WTC11 (cell line): ENCODE data around the gene THAP2. TPM values are rescaled to one million over a fixed set of nuclear protein-coding genes. Genes with fewer than 3 reads are reported as not detected.

Experiments
- ATAC-seq: fragments of 200-7000 bp; cut with Tn5 transposase; 2 replicates; pipeline ENCODE4 v1.10.0; 2021; ENCODE audit warnings: mild to moderate bottlenecking, moderate library complexity
- CTCF ChIA-PET: fragments of 300-600 bp; sonication (Branson Sonifier 250); formaldehyde crosslinking; loops from one replicate; lab custom pipeline; 2021; ENCODE audit warnings: antibody characterized with exemption; lab: Charles Lee
- POLR2A ChIA-PET: fragments of 350-600 bp; sonication (Branson Sonifier 250); formaldehyde crosslinking; loops from one replicate; lab custom pipeline; 2021; ENCODE audit warnings: antibody characterized with exemption; lab: Charles Lee
- DNase-seq: peaks from one replicate; pipeline ENCODE4 v3.0.0; 2021; ENCODE audit warnings: low spot score
- H3K27ac Mint-ChIP-seq: 2 replicates; pipeline ENCODE4 v1.8.0; 2021; ENCODE audit warnings: mixed read lengths
- H3K27me3 Mint-ChIP-seq: 2 replicates; pipeline ENCODE4 v1.8.0; 2021; ENCODE audit warnings: low read depth, mild to moderate bottlenecking, moderate library complexity, mixed read lengths
- H3K36me3 Mint-ChIP-seq: 2 replicates; pipeline ENCODE4 v1.8.0; 2021; ENCODE audit warnings: mixed read lengths
- H3K4me1 Mint-ChIP-seq: 2 replicates; pipeline ENCODE4 v1.8.0; 2022; ENCODE audit warnings: mixed read lengths
- H3K4me3 Mint-ChIP-seq: 2 replicates; pipeline ENCODE4 v1.8.0; 2021; ENCODE audit warnings: mild to moderate bottlenecking, moderate library complexity, mixed read lengths
- H3K9me3 Mint-ChIP-seq: 2 replicates; pipeline ENCODE4 v1.8.0; 2021; ENCODE audit warnings: mixed read lengths
- ATF6 ChIP-seq: sonication (generic); formaldehyde crosslinking; IDR thresholded peaks from 2 replicates; pipeline ENCODE4 v1.8.1; 2023; ENCODE audit warnings: mild to moderate bottlenecking, missing genetic modification reagents
- CBFB ChIP-seq: sonication (generic); formaldehyde crosslinking; IDR thresholded peaks from 2 replicates; pipeline ENCODE4 v1.8.1; 2022; ENCODE audit warnings: mild to moderate bottlenecking, low read depth, missing genetic modification reagents
- CTCF ChIP-seq: fragments of 200-600 bp; IDR thresholded peaks from 2 replicates; pipeline ENCODE4 v1.8.0; 2022; ENCODE audit warnings: antibody characterized with exemption
- EMX1 ChIP-seq: fragments of 250-450 bp; sonication (Bioruptor Pico); IDR thresholded peaks from 2 replicates; pipeline ENCODE4 v1.8.0; 2021; ENCODE audit warnings: mild to moderate bottlenecking
- ERG ChIP-seq: fragments of 250-450 bp; sonication (Bioruptor Pico); IDR thresholded peaks from 2 replicates; pipeline ENCODE4 v1.8.0; 2021; ENCODE audit warnings: mild to moderate bottlenecking
- ESRRA ChIP-seq: sonication (generic); formaldehyde crosslinking; IDR thresholded peaks from 2 replicates; pipeline ENCODE4 v1.8.1; 2022; ENCODE audit warnings: mild to moderate bottlenecking, missing genetic modification reagents, borderline replicate concordance
- ETV6 ChIP-seq: sonication (generic); formaldehyde crosslinking; IDR thresholded peaks from 2 replicates; pipeline ENCODE4 v1.8.1; 2022; ENCODE audit warnings: mild to moderate bottlenecking, missing genetic modification reagents
- FOXK1 ChIP-seq: sonication (generic); formaldehyde crosslinking; IDR thresholded peaks from 2 replicates; pipeline ENCODE4 v1.8.0; 2022; ENCODE audit warnings: mild to moderate bottlenecking, moderate library complexity, missing genetic modification reagents
- FOXP1 ChIP-seq: sonication (generic); formaldehyde crosslinking; IDR thresholded peaks from 2 replicates; pipeline ENCODE4 v1.8.0; 2022; ENCODE audit warnings: missing genetic modification reagents, mild to moderate bottlenecking, moderate library complexity, borderline replicate concordance
- GABPB1 ChIP-seq: sonication (generic); formaldehyde crosslinking; IDR thresholded peaks from 2 replicates; pipeline ENCODE4 v1.8.1; 2023; ENCODE audit warnings: mild to moderate bottlenecking, missing genetic modification reagents
- GRHL2 ChIP-seq: fragments of 250-450 bp; sonication (Bioruptor Pico); IDR thresholded peaks from 2 replicates; pipeline ENCODE4 v1.8.0; 2022; ENCODE audit warnings: mild to moderate bottlenecking, moderate library complexity; ENCODE audit not compliant: insufficient replicate concordance, severe bottlenecking
- JUN ChIP-seq: sonication (generic); formaldehyde crosslinking; IDR thresholded peaks from 2 replicates; pipeline ENCODE4 v1.8.0; 2023; ENCODE audit warnings: mild to moderate bottlenecking, missing genetic modification reagents
- MAX ChIP-seq: sonication (generic); formaldehyde crosslinking; IDR thresholded peaks from 2 replicates; pipeline ENCODE4 v1.8.0; 2022; ENCODE audit warnings: mild to moderate bottlenecking, missing genetic modification reagents
- MYBL2 ChIP-seq: sonication (generic); formaldehyde crosslinking; IDR thresholded peaks from 2 replicates; pipeline ENCODE4 v1.8.1; 2023; ENCODE audit warnings: mild to moderate bottlenecking, moderate library complexity, missing genetic modification reagents
- PRRX2 ChIP-seq: fragments of 250-450 bp; sonication (Bioruptor Pico); IDR thresholded peaks from 2 replicates; pipeline ENCODE4 v1.8.0; 2021; ENCODE audit warnings: mild to moderate bottlenecking
- RELA ChIP-seq: sonication (generic); formaldehyde crosslinking; IDR thresholded peaks from 2 replicates; pipeline ENCODE4 v1.8.1; 2022; ENCODE audit warnings: missing genetic modification reagents, mild to moderate bottlenecking, borderline replicate concordance
- ZMAT4 ChIP-seq: fragments of 250-450 bp; sonication (Bioruptor Pico); IDR thresholded peaks from 2 replicates; pipeline ENCODE4 v1.9.0; 2021; ENCODE audit warnings: mild to moderate bottlenecking
- ZNF232 ChIP-seq: sonication (generic); formaldehyde crosslinking; IDR thresholded peaks from 2 replicates; pipeline ENCODE4 v1.8.0; 2022; ENCODE audit warnings: mild to moderate bottlenecking, missing genetic modification reagents
- ZNF317 ChIP-seq: sonication (generic); formaldehyde crosslinking; IDR thresholded peaks from 2 replicates; pipeline ENCODE4 v1.8.1; 2023; ENCODE audit warnings: low read depth, mild to moderate bottlenecking, moderate library complexity, missing genetic modification reagents, borderline replicate concordance
- ZNF396 ChIP-seq: fragments of 250-450 bp; sonication (Bioruptor Pico); IDR thresholded peaks from 2 replicates; pipeline ENCODE4 v1.8.0; 2021; ENCODE audit warnings: mild to moderate bottlenecking, moderate library complexity, borderline replicate concordance
- total RNA-seq: library from RNA; stranded (reverse); gene quantifications from 3 replicates; pipeline ENCODE4 v1.2.3, GENCODE V29; 2021
- TF ChIP-seq, protein P1 (sequence below): sonication (generic); formaldehyde crosslinking; IDR thresholded peaks from 2 replicates; pipeline ENCODE4 v1.8.1; 2023; ENCODE audit warnings: mild to moderate bottlenecking, missing genetic modification reagents, borderline replicate concordance
- TF ChIP-seq, protein P2 (sequence below): sonication (generic); formaldehyde crosslinking; IDR thresholded peaks from 2 replicates; pipeline ENCODE4 v1.8.0; 2022; ENCODE audit warnings: mild to moderate bottlenecking, missing genetic modification reagents

Gene THAP2
- total RNA-seq, 1 experiment from 2014 or later: 6.4 TPM

- no peak for ATAC-seq
- CTCF ChIA-PET: no interaction called here
- Mint-ChIP-seq H3K4me3 (no peak overlapping the region), H3K27me3 (no peaks in the 10 kb centered on the region), H3K9me3 (peaks cover 5% of the 10 kb centered on the region), H3K36me3 (peaks cover 26% of the 10 kb centered on the region), H3K4me1 (no peaks in the 10 kb centered on the region), H3K27ac (no peak overlapping the region)
- TF ChIP-seq, protein P1, sequence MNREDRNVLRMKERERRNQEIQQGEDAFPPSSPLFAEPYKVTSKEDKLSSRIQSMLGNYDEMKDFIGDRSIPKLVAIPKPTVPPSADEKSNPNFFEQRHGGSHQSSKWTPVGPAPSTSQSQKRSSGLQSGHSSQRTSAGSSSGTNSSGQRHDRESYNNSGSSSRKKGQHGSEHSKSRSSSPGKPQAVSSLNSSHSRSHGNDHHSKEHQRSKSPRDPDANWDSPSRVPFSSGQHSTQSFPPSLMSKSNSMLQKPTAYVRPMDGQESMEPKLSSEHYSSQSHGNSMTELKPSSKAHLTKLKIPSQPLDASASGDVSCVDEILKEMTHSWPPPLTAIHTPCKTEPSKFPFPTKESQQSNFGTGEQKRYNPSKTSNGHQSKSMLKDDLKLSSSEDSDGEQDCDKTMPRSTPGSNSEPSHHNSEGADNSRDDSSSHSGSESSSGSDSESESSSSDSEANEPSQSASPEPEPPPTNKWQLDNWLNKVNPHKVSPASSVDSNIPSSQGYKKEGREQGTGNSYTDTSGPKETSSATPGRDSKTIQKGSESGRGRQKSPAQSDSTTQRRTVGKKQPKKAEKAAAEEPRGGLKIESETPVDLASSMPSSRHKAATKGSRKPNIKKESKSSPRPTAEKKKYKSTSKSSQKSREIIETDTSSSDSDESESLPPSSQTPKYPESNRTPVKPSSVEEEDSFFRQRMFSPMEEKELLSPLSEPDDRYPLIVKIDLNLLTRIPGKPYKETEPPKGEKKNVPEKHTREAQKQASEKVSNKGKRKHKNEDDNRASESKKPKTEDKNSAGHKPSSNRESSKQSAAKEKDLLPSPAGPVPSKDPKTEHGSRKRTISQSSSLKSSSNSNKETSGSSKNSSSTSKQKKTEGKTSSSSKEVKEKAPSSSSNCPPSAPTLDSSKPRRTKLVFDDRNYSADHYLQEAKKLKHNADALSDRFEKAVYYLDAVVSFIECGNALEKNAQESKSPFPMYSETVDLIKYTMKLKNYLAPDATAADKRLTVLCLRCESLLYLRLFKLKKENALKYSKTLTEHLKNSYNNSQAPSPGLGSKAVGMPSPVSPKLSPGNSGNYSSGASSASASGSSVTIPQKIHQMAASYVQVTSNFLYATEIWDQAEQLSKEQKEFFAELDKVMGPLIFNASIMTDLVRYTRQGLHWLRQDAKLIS (CRISPR knock-in tag): no peak
- TF ChIP-seq GRHL2 (CRISPR knock-in tag) (no peak), PRRX2 (CRISPR knock-in tag) (no peak), FOXK1 (no peak)
- POLR2A ChIA-PET: no interaction called here
- no peak for DNase-seq
Observed at GRCh38 chr12:71655907-71656306, 8.2 kb upstream of the THAP2 start.

DNA sequence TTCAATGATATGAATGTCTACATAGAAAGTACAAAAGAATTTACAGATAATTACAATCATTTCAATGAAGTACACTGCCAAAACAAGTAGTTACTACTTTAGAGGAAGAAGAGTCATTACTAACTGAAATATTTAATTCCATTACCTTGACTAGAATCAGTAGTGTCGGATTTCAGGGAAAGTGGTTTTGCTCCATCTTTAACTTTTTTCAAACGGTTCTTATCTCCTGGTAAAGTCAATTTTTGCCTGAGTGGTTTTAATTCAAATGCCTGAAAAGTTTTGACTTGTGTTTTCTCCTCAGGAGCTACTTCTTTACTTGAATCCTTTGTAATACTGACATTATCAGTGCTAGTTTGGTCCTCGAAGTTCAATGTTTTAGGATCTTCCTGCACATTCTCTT, 7.4 kb upstream of the THAP2 start:
- H3K27ac Mint-ChIP-seq: no peak overlapping the region
- no peaks in the 10 kb centered on the region for H3K27me3 Mint-ChIP-seq
- POLR2A ChIA-PET: no interaction called here
- no peak for ATAC-seq
- H3K4me1 Mint-ChIP-seq: peaks cover 2% of the 10 kb centered on the region
- CTCF ChIA-PET: no interaction called here
- no peak for DNase-seq
- H3K4me3 Mint-ChIP-seq: no peak overlapping the region
- H3K36me3 Mint-ChIP-seq: peaks cover 26% of the 10 kb centered on the region
- H3K9me3 Mint-ChIP-seq: peaks cover 5% of the 10 kb centered on the region
- TF ChIP-seq ZMAT4 (CRISPR knock-in tag) (no peak), ETV6 (no peak), ESRRA (no peak), MAX (CRISPR knock-in tag) (no peak), CTCF (no peak), ZNF317 (CRISPR knock-in tag) (no peak), RELA (CRISPR knock-in tag) (no peak), MYBL2 (CRISPR knock-in tag) (no peak), EMX1 (CRISPR knock-in tag) (no peak), GABPB1 (CRISPR knock-in tag) (no peak), ATF6 (CRISPR knock-in tag) (no peak), ZNF232 (CRISPR knock-in tag) (no peak), FOXP1 (no peak), ZNF396 (CRISPR knock-in tag) (no peak), ERG (CRISPR knock-in tag) (no peak), JUN (CRISPR knock-in tag) (no peak), CBFB (no peak)
- TF ChIP-seq, protein P2, sequence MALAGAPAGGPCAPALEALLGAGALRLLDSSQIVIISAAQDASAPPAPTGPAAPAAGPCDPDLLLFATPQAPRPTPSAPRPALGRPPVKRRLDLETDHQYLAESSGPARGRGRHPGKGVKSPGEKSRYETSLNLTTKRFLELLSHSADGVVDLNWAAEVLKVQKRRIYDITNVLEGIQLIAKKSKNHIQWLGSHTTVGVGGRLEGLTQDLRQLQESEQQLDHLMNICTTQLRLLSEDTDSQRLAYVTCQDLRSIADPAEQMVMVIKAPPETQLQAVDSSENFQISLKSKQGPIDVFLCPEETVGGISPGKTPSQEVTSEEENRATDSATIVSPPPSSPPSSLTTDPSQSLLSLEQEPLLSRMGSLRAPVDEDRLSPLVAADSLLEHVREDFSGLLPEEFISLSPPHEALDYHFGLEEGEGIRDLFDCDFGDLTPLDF (CRISPR knock-in tag): no peak
